Liver (tissue), 9 donors: Measurements from ENCODE around the gene SCRG1. TPM values are rescaled to one million over a fixed set of nuclear protein-coding genes. Genes with fewer than 3 reads are reported as not detected.

Experiments used
- DNase-seq: peaks from one replicate; pipeline ENCODE4 v3.0.0-alpha.2; 2017; ENCODE audit warnings: low spot score
- H3K27ac ChIP-seq, 2 donors: one replicate each; pipeline ENCODE4 v1.7.0; 2013; ENCODE audit warnings: inconsistent platforms in 2 of 2, low read length in 2 of 2, control low read depth in 1 of 2, low read depth in 1 of 2, mild to moderate bottlenecking in 1 of 2
- H3K27me3 ChIP-seq, 4 donors: one replicate each; pipeline versions ENCODE4 v1.6.1 to v1.7.0; 2013; ENCODE audit warnings: low read length in 3 of 4, inconsistent platforms in 1 of 4, mild to moderate bottlenecking in 1 of 4, moderate library complexity in 1 of 4; ENCODE audit not compliant: control insufficient read depth in 4 of 4, insufficient read depth in 4 of 4
- H3K36me3 ChIP-seq, 4 donors: one replicate each; pipeline versions ENCODE4 v1.6.1 to v1.7.0; 2013; ENCODE audit warnings: low read length in 3 of 4, mild to moderate bottlenecking in 3 of 4, low read depth in 1 of 4, moderate library complexity in 1 of 4; ENCODE audit not compliant: control insufficient read depth in 4 of 4, insufficient read depth in 3 of 4
- H3K4me1 ChIP-seq, 4 donors: one replicate each; pipeline versions ENCODE4 v1.6.1 to v1.7.0; 2013; ENCODE audit warnings: low read length in 3 of 4, mild to moderate bottlenecking in 3 of 4, moderate library complexity in 1 of 4; ENCODE audit not compliant: control insufficient read depth in 4 of 4, insufficient read depth in 4 of 4
- H3K4me3 ChIP-seq, 3 donors: one replicate each; pipeline versions ENCODE4 v1.6.1 to v1.7.0; 2013; ENCODE audit warnings: low read length in 3 of 3, control low read depth in 1 of 3, low read depth in 1 of 3, mild to moderate bottlenecking in 1 of 3
- H3K9ac ChIP-seq, 2 donors: one replicate each; pipeline ENCODE4 v1.7.0; 2013; ENCODE audit warnings: low read length in 2 of 2, mild to moderate bottlenecking in 2 of 2, moderate library complexity in 2 of 2, control low read depth in 1 of 2, low read depth in 1 of 2
- H3K9me3 ChIP-seq, 4 donors: one replicate each; pipeline versions ENCODE4 v1.6.1 to v1.7.0; 2013; ENCODE audit warnings: low read length in 3 of 4; ENCODE audit not compliant: control insufficient read depth in 4 of 4
- EGR1 ChIP-seq, 2 donors: IDR thresholded peaks; 2 replicates each; pipeline ENCODE4 v1.6.1; 2016 to 2018; ENCODE audit warnings: antibody characterized with exemption in 2 of 2, low read depth in 2 of 2
- FOXA2 ChIP-seq: IDR thresholded peaks from 2 replicates; pipeline ENCODE4 v1.6.1; 2016; ENCODE audit warnings: antibody characterized with exemption
- GABPA ChIP-seq, 2 donors: IDR thresholded peaks in 1 of 2; conservative IDR thresholded peaks in 1 of 2; 2 replicates each; pipeline ENCODE4 v1.6.1; 2016; ENCODE audit warnings: antibody characterized with exemption in 2 of 2, mild to moderate bottlenecking in 1 of 2, moderate library complexity in 1 of 2
- JUND ChIP-seq, 2 donors: IDR thresholded peaks; 2 replicates each; pipeline ENCODE4 v1.6.1; 2016; ENCODE audit warnings: antibody characterized with exemption in 2 of 2
- NR2F2 ChIP-seq: IDR thresholded peaks from 2 replicates; pipeline ENCODE4 v1.6.1; 2016; ENCODE audit warnings: antibody characterized with exemption
- RAD21 ChIP-seq, 2 donors: IDR thresholded peaks; 2 replicates each; pipeline ENCODE4 v1.6.1; 2016; ENCODE audit warnings: antibody characterized with exemption in 2 of 2, mild to moderate bottlenecking in 2 of 2
- RXRA ChIP-seq, 2 donors: IDR thresholded peaks; 2 replicates each; pipeline ENCODE4 v1.6.1; 2017 to 2018; ENCODE audit warnings: antibody characterized with exemption in 2 of 2, mild to moderate bottlenecking in 1 of 2
- SP1 ChIP-seq: IDR thresholded peaks from 2 replicates; pipeline ENCODE4 v1.6.1; 2018; ENCODE audit warnings: antibody characterized with exemption, mild to moderate bottlenecking
- TAF1 ChIP-seq: conservative IDR thresholded peaks from 2 replicates; pipeline ENCODE4 v1.6.1; 2016; ENCODE audit warnings: antibody characterized with exemption, mild to moderate bottlenecking
- YY1 ChIP-seq: IDR thresholded peaks from 2 replicates; pipeline ENCODE4 v1.6.1; 2016; ENCODE audit warnings: antibody characterized with exemption, mild to moderate bottlenecking
- WGBS: extraction: QIAGEN DNeasy Blood & Tissue Kit; methylation state at CpG from one replicate; pipeline ENCODE4 v1.1.7; 2013; 5-methylcytosine and 5-hydroxymethylcytosine counted together
- polyA plus RNA-seq, 2 donors: library from polyadenylated mRNA; stranded (reverse) in 1 of 2; unstranded in 1 of 2; fragments of 200-250 nt in 1 of 2; fragments of >200 nt in 1 of 2; fragmentation: Nextera tagmentation in 1 of 2; extraction: Ambion mirVana in 1 of 2; gene quantifications; one replicate each; pipeline versions ENCODE4 v1.2.1 to v1.2.3, GENCODE V29; 2013 to 2015
- total RNA-seq, 2 donors: library from RNA; depleted of rRNA; stranded (reverse); fragments of >200 nt; gene quantifications; one replicate each; pipeline ENCODE4 v1.2.3, GENCODE V29; 2014
- TF ChIP-seq, protein P1 (sequence below): IDR thresholded peaks from 2 replicates; pipeline ENCODE4 v1.6.1; 2016; ENCODE audit warnings: antibody characterized with exemption
- TF ChIP-seq, protein P2 (sequence below): IDR thresholded peaks from 2 replicates; pipeline ENCODE4 v1.6.1; 2016; ENCODE audit warnings: antibody characterized with exemption
- TF ChIP-seq, protein P3 (sequence below): IDR thresholded peaks from 2 replicates; pipeline ENCODE4 v1.6.1; 2016; ENCODE audit warnings: antibody characterized with exemption
- TF ChIP-seq, protein P4 (sequence below): fragments of 150-350 bp; IDR thresholded peaks from 2 replicates; pipeline ENCODE4 v1.5.1; 2017; ENCODE audit warnings: improper control_type of control experiment, low read depth, low read length; ENCODE audit not compliant: missing input control
- donor health status: healthy.
- donor health status: healthy.
- donor health status: healthy.
- donor health status: healthy.
- donor health status: healthy.

Gene SCRG1
- total and polyA plus RNA-seq, 4 donors, result under 0.01 to 0.46 (median 0.01) TPM; not detected in 1

DNA sequence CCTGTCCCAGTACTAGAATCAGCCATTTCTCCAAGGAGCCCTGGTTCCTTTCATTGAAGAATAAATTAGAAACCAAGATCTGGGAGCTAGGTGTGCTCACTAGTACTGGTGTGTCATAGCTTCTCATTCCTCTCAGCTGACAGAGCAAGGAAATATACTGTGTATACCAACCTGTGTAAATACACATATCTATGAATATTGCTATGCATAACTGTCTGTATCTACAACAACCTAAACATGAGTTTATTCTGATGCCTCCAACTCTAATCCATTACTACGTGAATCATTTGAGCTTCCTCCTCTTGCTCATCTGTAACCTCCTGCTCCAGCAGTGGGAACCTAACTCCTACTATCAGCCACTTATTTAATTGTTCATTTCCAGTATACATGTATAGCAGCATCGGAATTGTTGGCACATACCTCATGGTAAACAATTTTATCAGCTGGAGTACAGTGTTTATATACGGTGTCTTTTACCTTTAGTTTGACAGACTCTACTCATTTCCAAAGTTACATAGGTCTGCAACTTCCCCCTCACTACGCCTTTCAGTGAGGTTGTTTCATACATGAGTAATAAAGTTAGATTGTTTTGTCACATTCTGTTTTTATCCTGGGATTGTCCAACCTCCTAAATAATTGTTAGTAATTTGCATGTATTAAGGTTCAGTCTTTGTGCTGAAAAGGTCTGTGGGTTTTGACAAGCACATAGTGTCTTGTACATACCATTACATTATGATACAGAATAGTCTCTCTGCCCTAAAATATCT lies 7.1 kb upstream of the SCRG1 start (continued):
- TF ChIP-seq, protein P1, sequence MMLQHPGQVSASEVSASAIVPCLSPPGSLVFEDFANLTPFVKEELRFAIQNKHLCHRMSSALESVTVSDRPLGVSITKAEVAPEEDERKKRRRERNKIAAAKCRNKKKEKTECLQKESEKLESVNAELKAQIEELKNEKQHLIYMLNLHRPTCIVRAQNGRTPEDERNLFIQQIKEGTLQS, result no peak

DNA sequence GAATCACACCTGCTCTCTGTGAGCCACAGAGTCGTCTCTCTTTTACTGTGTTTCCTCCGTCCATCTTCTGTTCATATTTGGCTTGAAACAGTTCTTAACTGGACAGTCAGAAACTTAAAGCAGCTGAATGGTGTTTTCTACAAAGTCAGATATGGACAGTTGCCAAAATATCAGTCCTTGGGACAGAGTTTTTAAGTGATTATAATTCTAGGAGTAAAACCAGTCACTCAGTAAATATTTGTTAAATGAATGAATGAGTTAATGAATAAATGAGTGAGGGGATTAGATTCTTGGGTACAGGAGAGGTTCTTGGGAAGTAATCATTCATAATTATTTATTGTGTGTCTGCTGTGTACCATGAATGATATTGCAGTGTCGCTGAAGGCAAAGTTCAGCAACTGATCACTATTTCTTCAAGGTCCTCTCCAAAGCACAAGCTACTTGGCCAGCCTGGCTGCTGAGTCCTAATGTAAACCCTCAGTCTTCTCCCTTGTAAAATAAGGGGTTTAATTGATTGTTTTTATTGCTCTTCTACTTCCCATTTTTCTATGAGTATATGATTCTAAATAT lies 5.5 kb upstream of the SCRG1 start:
- WGBS, result 92% methylated on average over 3 of the region's 3 CpGs
- Histone ChIP-seq H3K9me3 (no peaks in the 10 kb centered on the region), H3K36me3 (no peaks in the 10 kb centered on the region), H3K9ac (no peak overlapping the region), H3K4me1 (no peaks in the 10 kb centered on the region), H3K4me3 (no peak overlapping the region), H3K27ac (no peak overlapping the region), H3K27me3 (no peaks in the 10 kb centered on the region)
- no peak for TF ChIP-seq RAD21 (IDR thresholded peaks at IDR 0.05)
- TF ChIP-seq, protein P2, sequence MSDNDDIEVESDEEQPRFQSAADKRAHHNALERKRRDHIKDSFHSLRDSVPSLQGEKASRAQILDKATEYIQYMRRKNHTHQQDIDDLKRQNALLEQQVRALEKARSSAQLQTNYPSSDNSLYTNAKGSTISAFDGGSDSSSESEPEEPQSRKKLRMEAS, result no peak
- TF ChIP-seq, protein P1, result no peak
- DNase-seq, result no peak

DNA sequence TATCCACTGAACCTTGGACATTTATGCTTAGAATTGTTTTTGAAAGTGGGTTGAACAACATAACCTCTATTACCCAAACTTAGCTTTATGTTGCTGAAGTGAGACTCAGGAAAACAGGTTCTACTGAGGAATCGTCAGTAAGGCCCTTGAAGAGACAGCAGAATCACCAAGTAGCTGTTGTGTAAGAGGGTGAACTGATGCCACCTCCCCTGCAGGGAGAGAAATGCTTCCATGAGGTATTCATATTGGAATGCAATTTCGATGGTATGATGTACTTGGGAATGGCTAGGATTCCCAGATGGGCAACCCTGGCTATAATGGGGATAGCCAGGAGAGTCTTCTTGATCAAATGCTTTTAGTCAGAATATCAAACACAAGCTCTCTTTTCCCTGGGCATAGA lies 4.1 kb upstream of the SCRG1 start:
- Histone ChIP-seq H3K27ac (no peak overlapping the region), H3K9me3 (no peaks in the 10 kb centered on the region), H3K27me3 (no peaks in the 10 kb centered on the region), H3K4me3 (no peak overlapping the region), H3K9ac (no peak overlapping the region), H3K4me1 (no peaks in the 10 kb centered on the region), H3K36me3 (no peaks in the 10 kb centered on the region)
- no peak for DNase-seq
- WGBS, result 95% methylated on average over 2 of the region's 2 CpGs
- TF ChIP-seq FOXA2 (no peak), GABPA (IDR thresholded peaks at IDR 0.05 in 1 of 2, conservative IDR thresholded peaks at IDR 0.05 in 1 of 2) (no peak), SP1 (no peak), NR2F2 (no peak), RXRA (IDR thresholded peaks at IDR 0.05) (no peak), TAF1 (no peak), RAD21 (IDR thresholded peaks at IDR 0.05) (no peak), JUND (IDR thresholded peaks at IDR 0.05) (no peak), EGR1 (IDR thresholded peaks at IDR 0.05; ENCODE audit: low read depth in 2 of 2) (no peak), YY1 (no peak)
- TF ChIP-seq, protein P3, sequence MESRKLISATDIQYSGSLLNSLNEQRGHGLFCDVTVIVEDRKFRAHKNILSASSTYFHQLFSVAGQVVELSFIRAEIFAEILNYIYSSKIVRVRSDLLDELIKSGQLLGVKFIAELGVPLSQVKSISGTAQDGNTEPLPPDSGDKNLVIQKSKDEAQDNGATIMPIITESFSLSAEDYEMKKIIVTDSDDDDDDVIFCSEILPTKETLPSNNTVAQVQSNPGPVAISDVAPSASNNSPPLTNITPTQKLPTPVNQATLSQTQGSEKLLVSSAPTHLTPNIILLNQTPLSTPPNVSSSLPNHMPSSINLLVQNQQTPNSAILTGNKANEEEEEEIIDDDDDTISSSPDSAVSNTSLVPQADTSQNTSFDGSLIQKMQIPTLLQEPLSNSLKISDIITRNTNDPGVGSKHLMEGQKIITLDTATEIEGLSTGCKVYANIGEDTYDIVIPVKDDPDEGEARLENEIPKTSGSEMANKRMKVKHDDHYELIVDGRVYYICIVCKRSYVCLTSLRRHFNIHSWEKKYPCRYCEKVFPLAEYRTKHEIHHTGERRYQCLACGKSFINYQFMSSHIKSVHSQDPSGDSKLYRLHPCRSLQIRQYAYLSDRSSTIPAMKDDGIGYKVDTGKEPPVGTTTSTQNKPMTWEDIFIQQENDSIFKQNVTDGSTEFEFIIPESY, result no peak
- TF ChIP-seq, protein P4, sequence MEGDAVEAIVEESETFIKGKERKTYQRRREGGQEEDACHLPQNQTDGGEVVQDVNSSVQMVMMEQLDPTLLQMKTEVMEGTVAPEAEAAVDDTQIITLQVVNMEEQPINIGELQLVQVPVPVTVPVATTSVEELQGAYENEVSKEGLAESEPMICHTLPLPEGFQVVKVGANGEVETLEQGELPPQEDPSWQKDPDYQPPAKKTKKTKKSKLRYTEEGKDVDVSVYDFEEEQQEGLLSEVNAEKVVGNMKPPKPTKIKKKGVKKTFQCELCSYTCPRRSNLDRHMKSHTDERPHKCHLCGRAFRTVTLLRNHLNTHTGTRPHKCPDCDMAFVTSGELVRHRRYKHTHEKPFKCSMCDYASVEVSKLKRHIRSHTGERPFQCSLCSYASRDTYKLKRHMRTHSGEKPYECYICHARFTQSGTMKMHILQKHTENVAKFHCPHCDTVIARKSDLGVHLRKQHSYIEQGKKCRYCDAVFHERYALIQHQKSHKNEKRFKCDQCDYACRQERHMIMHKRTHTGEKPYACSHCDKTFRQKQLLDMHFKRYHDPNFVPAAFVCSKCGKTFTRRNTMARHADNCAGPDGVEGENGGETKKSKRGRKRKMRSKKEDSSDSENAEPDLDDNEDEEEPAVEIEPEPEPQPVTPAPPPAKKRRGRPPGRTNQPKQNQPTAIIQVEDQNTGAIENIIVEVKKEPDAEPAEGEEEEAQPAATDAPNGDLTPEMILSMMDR, result no peak
- TF ChIP-seq, protein P1, result no peak
- TF ChIP-seq, protein P2, result no peak
